Bladder microvascular endothelial cell (primary cell): ENCODE measurements around the gene PDE1A. TPM values are rescaled to one million over a fixed set of nuclear protein-coding genes. Genes with fewer than 3 reads are reported as not detected.

ENCODE experiments used
- total RNA-seq: library from RNA; depleted of rRNA; stranded (reverse); fragments of >200 nt; gene quantifications from 2 replicates; pipeline ENCODE4 v1.2.3, GENCODE V29; 2014

The PDE1A gene
- total RNA-seq = 0.16 and 1.1 TPM in 2 replicates

GRCh38 chr2:182426918-182427240 is at the start of gene PDE1A:
TSS of gene PDE1A (minus strand) at chr2:182427036.

